HL-60 (cell line): ENCODE data around the gene EPS15.

Source experiments
- CTCF ChIP-seq: IDR thresholded peaks from one replicate; pipeline ENCODE4 v1.5.1; 2011; ENCODE audit warnings: low read length, control low read depth, inconsistent platforms; ENCODE audit not compliant: insufficient read depth
- GABPA ChIP-seq: IDR thresholded peaks from 2 replicates; pipeline ENCODE4 v1.6.1; 2012; ENCODE audit warnings: low read depth
- POLR2AphosphoS5 ChIP-seq: IDR thresholded peaks from 2 replicates; pipeline ENCODE4 v1.6.1; 2012; ENCODE audit warnings: low read depth

- no peak for TF ChIP-seq CTCF
- no peak for TF ChIP-seq POLR2AphosphoS5
- no peak for TF ChIP-seq GABPA
Observed at GRCh38 chr1:51489472-51489871, 29.6 kb downstream of the EPS15 start.
